NCI-H82 treated with DMSO at 0.1 percent for 48 hours (cell line): ENCODE results near the gene CPB1.

Experiments used
- DNase-seq: peaks from one replicate; lab custom pipeline; 2025; ENCODE audit not compliant: unreplicated experiment; lab: John Stamatoyannopoulos, UW

CPB1 gene

DNA sequence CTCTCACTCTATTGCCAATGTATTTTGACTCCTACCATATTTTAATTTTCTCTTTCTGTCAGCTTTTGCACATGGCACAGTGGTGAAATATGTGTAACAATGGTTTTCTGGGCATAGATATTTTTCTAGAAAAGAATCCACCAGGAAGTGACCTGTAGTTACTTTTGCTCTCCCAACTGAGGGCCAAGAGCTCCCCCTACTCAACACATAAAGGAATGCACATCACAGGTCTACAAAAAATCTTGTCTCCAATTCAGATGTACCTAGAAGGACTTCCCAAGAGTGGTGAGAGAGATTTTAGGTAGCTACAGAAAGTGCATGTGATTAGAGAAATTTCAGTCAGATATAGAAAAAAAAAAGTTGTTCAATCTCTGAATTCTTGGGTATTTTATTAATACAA is 53.1 kb downstream of the CPB1 start:
- no peak for DNase-seq

DNA sequence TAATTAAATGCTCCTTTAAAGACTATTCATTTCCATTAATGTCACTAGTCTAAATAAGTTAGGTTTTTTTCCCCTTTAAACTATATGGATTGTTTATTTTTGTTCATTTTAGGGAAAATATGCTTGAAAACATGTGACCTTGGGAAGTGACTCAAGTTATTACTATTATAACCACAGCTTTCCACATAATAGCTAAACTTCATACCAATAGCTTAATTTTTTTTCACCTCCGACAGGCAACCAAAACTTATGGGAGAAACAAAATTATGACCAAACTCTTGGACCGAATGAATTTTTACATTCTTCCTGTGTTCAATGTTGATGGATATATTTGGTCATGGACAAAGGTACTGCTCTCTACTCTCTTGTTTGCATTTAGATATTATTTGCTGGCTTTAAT is 53.7 kb downstream of the CPB1 start:
- DNase-seq, result no peak

GRCh38 chr3:148882288-148882687 is 54.7 kb downstream of the CPB1 start:
- DNase-seq, result no peak

DNA sequence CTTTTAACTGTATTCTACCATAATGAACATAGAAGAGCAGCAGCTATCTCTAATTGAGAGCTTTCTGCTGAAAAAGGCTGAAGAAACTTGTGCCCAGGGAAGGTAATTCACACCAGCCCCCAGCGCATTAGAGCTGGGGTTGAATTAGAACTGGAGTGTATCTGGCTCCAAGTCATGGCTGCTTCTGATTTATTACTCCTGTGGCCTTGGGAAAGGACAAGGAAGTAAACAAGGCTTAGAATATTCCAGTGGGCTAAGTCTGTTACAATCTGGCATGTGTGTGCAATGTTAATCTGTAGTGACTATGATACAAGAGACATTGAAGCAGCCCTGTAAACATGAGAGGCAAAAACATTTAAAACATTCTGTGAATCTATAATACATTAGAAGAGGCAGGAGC is 55.6 kb downstream of the CPB1 start:
- DNase-seq, result peak; percentile 27

- no peak for DNase-seq
These were observed 56.6 kb downstream of the CPB1 start for GRCh38 chr3:148884261-148884660.

GRCh38 chr3:148889828-148890227 is 62.2 kb downstream of the CPB1 start:
- DNase-seq, result no peak

GRCh38 chr3:148896062-148896461 is 68.5 kb downstream of the CPB1 start:
- DNase-seq, result no peak

DNA sequence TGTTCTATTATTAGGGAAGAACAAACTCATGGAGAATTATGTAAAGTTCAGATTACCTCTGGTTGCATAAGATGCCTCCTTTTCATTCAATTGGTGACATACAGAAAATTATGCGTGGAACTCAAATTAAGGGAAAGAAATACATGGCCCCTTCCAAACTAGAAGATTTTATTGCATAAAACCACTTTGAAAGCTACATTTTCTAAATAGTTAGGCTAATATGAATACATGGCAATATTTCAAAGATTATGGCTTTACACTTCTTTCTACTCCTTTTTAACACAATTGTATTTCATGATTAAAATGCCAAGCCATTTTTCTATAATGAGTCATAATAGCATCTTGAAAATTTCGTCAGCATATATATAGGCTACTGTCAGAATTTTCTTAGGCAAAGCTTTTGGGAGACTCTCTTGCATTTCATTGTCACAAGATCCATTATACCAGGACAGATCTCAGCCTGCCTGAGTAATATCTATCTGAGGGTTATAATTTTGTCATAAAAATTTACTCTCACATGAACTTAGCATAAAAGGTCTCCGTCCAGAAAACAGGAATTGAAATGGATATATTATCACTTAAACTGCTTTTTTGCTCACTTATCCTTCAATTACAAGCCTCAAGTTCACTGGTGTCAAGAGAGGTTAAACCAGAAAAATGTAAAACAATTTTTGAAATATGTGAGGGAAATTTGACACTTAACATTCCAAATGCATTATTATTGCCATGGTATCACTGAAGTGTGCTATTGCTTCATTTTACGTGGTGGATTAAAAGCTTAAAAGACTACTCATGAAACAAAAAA is 74.6 kb downstream of the CPB1 start:
- DNase-seq, result no peak

DNA sequence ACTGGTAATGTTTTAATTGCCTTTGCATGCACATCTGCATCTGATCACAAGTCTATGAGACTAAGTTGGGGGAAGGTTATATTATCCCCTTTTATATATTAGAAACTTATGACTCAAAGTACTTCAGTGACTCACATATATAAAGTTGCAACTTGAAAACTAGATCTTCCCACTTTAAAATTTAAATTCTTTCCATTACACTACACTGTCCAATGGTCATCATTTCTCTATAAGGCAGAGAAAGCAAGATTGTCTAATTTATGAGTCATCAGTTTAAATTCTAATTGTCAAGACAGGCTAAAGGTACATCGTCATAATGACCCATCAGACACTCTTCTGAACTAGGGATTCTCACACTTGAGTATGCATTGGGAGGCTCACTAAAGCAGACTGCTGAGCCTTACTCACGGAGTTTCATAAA is 75.4 kb downstream of the CPB1 start:
- DNase-seq, result no peak

DNA sequence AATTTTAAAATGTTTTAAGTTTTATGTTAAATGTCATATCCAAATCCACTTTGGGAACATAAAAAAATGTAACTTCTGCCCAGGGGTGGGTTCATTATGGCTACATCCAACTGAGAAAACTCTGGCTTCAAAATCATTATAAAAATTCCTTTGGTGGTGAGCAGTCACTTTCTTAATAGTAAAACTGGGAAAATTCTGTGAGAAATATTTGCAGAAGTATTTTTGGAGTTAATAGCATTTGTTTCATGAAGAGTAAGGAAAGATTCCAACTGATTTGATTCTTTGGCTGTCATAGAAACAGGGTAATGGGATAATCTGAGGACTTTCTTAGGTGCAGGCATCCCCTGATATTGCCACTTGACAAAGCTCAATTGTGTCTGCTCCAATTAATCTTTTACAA is 76.3 kb downstream of the CPB1 start:
- no peak for DNase-seq

DNA sequence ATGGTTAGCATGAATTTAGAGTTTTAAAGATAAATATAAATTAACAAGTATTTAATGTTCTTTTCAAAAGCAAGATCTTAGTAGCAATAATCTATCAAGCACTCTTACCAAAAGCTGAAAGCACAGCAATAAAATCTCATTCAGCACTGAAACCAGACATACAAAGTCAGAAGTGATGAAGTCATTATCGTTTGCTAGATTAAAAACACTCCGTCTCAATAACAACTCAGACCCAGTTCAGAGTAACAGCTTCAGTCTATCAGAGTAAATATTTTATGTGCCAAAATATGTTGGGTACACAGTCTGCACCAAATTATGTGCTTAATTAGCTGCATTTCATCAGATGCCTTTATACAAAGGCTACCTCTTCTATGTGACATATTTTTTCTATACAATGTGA is 79.1 kb downstream of the CPB1 start:
- DNase-seq, result no peak
